ENCODE measurements around the gene PCCA.
"Not testable (repeated sequence)": the region's sequence is repeated elsewhere in the genome, so short reads cannot be mapped to it uniquely, and the experiment has no call there.

Gene PCCA

DNA sequence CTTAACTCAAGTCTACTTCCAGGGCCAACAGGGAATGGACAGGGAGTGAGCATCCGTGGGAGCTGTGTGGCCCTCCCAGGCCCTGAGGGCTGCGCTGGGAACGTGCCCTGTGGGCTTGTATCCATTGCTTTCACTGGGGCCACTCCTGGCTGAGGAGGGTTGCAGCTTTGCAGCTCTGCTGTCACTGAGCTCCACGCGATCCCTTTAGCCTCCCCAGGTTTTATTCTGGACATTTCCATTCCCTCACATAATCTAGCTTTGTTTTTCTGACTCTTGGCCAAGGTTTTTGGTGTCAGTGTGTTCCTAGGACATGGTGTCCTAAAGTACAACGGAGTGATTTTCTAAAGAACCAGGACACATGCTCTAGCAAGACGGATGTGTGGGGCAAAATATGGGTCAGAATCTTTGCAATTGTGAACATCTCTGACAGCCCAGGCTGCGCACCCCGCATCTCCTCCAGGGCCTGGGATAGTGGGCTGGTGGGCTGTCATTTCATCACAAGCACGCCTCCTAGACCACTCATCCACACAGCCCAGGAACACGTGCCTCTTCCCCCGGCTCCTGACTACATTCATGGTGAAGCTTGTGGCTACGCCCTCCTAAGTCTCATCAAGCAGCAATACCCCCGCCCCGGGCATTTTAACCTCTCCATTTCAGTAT, 471.7 kb downstream of the PCCA start:
- no peak for FAIRE-seq

DNA sequence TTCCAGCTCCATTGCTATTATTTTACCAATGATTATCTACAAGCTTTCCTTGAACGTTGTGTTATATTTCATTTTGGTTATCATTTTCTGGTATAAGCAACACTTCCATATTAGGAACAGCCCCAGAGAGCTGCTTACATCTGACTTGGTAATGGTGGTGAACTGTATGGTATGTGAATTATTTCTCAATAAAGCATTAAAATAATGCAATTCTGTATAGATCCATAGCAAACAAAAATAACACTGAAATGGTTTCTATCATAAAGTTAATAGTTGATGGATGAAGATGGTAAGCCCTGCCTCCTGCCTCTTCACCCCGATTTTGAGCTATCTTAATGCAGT, 472.2 kb downstream of the PCCA start:
- FAIRE-seq: no peak

DNA sequence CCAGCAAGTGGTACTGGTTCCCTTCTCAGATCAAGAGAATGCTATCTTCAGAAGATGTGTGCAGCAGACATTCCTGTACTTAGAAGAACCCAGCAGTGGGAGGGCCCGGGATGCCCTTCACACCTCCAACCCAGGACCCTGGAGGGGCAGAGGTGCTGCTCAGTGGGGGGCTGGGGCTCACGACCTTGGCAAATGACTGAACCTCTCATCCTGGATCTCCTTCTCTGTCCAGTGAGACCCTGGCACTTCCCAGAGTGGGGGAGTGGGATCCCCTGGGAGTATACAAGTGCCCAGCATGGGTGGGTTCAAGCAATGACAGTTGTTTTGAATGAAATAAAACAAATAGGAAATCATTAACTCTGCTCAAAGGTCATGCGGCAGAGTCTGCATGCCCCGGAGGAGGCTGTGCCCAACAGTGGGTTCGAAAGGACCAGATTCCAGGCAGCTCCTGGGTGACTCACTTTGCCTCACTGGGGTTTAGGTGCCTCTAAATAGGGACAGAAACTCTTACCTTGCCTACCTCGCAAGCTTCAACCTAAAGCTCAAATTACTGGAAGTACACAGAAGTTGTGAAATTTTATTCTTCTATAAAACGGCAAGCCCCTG, 472.8 kb downstream of the PCCA start:
- FAIRE-seq: no peak

DNA sequence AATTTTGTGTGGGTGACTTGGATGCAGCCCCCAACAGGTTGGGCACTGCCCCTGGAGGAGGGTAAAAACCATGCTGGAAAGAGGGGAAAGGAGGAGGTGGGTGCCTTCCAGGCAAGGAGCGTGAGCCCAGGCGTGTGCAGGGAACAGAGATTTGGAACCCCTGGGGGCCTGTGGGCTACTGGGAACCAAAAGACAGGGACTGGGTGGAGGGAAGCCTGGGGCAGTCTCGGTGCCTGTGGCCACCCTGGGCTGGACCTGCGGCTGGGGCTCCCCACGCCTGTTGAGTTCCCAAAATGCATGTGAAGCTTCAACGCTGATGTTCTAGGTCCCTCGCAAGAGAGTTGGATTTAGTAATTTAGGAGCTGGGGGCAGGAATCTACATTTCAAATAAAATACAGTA, 474.9 kb downstream of the PCCA start:
- no peak for FAIRE-seq

DNA sequence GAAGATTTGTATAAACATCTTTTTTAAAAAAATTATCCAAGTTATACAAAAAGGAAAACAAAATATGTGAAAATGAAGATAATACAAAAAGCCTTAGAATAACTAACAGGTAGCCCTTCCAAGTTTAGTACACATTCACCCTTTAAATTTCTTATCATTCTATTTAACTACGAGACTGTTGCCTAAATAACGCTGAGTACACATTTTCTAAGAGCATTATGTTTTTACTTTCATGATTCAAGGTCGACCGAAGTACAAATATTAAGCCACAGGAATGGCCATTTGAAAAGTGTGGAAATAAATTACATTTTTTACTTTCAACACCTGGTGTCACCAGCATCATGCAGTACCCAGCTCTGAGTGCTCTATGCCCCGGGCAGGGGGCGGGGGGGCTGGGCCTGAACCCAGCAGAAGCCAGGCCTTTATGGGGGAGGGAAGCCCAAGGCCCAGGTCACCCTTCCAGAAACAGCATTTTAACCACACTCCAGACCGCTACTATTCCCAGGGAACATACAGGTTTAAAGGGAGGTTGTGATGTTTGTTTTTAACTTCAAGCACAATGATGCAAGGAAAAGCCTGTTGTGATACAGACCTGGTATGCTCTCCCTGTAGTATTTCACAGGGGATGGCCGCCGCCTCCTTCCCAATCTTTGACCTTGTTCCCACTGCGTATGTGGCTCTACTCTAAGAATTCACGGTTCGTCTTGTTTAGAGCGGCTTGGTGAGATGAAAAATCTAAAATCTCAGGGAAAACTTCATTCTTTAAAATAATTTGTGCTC, 475.7 kb downstream of the PCCA start:
- FAIRE-seq: no peak

DNA sequence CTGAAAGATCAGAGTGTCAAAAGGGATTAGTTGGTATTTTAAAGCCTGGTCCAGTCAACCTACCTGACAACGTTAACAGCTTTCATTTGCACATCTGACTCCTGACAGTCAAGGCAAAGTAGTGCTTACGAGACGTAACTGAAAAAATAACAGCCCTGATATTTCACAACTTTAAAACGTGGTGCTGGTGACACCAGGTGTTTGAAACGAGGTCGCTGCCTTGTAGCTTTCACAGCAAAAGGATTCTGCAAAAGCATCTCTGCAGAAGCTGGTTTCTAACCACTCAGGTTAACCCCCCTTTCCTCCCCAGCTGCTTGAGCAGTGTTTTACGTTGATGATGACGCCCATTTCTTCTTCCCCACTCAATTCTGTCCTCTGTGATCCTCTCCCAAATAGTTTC, 476.4 kb downstream of the PCCA start:
- FAIRE-seq: no peak

DNA sequence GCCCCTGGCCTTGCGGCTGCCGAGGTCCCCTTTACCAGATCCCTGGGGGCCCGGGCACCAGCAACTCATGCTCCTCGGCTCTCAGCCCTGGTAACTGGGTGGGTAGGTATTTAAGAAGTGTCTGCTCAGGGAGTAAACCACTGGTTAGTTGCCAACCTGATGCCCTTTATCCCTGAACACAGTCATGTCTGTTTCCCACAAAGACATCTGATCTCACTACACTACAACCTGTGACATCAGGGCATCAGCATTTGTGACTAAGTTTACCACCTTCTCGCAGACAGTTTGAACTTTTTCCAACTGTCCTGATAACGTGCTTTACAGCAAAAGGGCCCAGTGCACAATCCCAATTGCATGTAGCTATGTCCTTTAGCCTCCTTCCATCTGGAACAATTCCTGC, 477.6 kb downstream of the PCCA start:
- no peak for FAIRE-seq

DNA sequence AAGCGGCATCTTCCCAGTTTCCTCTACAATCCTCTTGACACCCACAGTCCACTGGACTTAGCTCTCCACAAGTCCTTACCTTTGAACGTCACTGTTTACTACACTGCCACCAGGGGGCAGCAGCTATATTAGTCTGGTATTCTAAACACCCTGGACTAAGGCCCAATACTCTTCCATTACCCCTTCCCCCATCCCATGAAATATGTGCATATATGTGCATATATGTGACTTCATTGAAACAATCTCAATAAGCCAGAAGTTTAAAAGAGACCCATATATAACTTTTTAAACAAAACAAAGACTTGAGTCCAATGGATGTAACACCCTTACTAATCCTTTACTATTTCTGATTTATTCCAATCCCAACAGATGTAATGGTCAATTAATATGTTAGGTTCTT, 484.2 kb downstream of the PCCA start:
- peak; percentile 41 for FAIRE-seq

DNA sequence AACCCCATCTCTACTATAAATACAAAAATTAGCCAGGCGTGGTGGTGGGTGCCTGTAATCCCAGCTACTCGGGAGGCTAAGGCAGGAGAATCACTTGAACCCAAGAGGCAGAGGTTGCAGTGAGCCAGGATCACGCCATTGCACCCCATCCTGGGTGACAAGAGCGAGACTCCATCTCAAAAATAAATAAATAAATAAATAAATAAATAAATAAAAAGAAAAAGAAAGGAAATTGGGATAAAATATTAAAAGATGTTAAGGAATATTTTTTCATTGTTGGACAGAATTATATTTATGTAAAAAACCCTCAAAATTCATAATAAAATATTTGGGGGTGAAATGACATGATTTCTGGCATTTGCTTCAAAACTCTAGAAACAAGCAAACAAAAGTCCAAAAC, 488.3 kb downstream of the PCCA start:
- FAIRE-seq: not testable (repeated sequence)
